SHP77 treated with DMSO at 0.1 percent for 48 hours (cell line): ENCODE measurements around the gene BABAM1.

Source experiments
- DNase-seq: peaks from one replicate; lab custom pipeline; 2025; lab: John Stamatoyannopoulos, UW

BABAM1 gene

DNA sequence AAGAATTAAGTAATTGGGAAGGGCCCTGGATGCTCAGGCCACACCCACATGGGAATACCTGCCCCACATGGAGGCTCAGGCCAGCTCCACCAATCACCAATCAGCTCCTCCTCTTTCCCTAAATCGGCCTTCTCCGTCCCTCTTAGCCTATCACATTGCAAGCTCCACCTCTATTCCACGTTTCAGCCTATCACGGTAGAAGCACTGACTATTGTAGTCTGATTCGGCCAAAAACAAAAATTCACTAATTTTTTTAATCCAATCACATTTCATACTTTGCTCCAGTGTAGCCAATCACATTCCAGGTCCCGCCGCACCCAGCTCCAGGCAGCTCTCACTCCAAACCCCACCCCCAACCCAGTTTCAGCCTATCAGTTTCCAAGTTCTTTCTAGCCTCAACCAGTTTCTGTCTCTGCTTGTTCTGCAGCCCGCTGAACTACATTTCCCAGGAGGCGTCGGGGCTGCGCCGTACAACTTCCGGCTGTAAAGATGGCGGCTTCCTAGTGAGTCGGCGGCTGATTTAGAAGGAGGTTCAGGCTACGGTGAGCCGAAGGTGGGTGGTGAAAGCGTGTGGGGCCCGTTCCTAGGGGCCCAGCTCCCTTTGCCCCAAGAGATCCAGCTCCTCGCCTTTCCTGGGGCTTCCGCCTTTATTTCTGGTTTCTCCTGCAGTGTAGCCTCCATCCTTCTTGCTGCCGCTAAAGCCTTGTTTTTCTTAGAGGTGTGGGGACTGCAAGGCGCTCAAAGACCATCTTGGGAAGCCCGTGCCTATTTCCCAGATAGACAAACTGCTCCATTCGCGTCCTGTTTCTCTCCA lies at the start of gene BABAM1:
Gene BABAM1 (plus strand): TSS at position 469 of the 814 bp plus-strand sequence. CDS start 1,364 bp downstream, outside the sequence.
- DNase-seq = peak; percentile 100

DNA sequence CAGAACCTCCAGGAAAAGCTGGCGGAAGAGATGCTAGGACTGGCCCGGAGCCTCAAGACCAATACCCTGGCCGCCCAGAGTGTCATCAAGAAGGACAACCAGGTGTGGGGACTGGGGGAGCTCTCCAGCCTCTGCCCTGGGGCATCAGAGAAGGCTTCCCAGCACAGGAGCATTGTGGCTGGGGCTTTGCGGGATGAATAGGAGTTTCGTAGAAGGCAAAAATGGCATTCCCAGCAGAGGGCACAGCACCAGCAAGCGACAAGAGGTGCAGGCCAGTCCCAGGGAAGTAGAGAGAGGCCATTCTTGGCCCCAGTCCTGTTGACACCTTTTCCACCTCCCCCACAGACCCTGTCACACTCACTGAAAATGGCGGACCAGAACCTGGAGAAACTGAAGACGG lies 48.0 kb upstream of the BABAM1 start:
- DNase-seq = no peak

DNA sequence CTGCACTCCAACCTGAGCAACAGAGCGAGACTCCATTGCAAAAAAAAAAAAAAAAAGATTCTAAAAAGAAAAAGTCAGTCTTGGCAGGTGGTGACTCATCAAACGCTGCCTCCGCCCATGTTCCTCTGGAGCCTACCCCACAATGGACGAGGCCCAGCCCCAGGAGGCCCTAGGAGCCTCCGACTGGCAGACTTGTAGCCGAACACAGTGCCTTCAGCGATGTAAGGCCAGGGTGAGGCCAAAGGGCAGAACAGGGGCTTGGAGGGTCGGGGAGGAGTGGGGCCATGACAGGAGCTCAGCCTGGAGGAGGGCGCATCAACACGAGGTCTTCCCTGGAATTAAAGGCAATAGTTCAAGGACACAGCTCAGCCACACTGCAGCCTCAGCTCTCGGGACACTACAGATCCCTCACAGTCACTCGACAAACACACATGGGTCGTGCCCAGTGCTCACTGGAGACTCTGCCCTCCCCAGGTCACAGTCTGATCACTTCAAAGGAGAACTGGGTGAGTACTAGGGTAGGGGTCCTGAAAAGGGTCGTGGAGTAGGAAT lies 47.0 kb upstream of the BABAM1 start:
- DNase-seq = no peak

DNA sequence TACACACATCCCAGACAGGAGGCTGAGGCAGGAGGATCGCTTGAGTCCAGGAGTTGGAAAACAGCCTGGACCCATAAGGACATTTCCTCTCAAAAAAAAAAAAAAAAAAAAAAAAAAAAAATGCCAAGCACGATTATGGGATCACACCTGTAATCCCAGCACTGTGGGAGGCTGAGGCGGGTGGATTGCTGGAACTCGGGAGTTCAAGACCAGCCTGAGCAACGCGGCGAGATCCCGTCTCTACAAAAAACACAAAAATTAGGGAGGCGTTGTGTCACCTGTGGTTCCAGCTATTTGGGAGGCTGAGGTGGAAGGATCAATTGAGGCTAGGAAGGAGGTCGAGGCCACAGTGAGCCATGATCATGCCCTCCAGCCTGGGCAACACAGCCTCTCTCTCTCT lies 42.2 kb upstream of the BABAM1 start:
- DNase-seq = no peak

DNA sequence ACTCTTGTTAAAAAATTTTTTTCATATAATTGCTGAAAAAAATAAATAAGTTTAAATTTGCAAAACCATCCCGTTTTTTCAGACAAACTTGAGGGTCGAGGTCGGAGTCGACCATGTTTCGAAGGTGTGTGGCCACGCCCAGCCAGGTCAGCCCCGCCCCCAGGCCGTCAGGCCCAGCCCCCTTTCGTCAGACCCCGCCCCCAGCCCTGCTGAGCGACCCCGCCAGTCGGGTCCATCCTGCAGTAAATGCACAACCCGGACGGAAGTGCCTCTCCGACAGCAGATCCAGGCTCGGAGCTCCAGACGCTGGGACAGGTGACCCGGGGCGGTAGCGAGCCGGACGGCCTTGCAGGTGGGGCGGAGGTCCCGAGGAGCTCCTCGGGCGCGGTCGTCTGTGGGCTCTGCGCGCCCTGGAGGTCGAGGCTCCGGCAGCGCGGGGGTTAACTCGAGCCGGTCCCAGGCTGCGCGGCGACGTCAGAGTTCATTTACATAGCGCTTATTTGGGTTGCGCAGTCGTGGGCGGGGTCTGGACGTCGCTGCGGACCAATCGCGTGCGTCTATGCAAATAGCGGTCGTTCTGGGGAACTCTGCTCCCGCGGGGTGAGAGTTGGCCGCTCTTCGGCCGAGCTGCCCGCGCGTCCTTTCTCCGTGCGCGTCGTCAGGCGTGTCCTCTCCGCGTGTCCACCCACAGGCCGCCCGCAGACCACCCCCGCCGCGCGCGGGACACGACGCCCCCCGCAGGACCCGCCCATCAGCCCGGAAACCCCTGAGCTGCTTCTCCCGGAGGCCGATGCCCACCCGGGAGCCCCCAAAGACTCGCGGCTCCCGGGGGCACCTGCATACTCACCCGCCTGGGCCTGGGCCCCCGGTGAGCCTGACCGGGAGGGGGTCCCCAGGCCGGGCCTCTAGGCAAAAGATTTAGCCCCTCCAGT lies 41.0 kb upstream of the BABAM1 start, which contains the start of gene OCEL1:
Gene OCEL1 (plus strand): TSS at position 225 of the 932 bp plus-strand sequence. CDS start 22 bp downstream, at position 247.
- peak; percentile 92 for DNase-seq

DNA sequence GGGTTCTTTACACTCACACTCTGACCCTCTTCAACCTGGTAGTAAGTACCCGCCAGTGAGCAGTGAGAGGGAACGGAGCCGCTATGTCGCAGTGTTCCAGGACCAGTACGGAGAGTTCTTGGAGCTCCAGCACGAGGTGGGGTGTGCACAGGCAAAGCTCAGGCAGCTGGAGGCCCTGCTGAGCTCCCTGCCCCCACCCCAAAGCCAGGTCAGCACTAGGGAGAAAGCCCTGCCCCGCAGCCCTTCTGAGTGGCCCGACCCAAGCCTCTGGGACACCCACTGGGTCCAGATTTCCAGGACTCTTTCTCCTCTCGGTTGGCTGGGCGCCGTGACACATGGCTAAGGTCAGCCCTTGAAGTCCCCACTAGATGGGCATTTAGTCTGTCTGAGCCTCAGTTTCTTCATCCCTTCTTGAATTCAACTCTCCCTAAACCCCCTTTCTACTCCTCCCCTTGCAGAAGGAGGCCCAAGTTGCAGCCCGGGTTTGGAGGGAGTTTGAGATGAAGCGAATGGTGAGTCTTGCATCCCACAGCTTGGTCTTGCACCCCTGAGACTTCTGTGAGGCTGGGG lies 39.4 kb upstream of the BABAM1 start:
- no peak for DNase-seq

- DNase-seq = no peak
Measured at GRCh38 chr19:17229890-17230289, 37.4 kb upstream of the BABAM1 start.

DNA sequence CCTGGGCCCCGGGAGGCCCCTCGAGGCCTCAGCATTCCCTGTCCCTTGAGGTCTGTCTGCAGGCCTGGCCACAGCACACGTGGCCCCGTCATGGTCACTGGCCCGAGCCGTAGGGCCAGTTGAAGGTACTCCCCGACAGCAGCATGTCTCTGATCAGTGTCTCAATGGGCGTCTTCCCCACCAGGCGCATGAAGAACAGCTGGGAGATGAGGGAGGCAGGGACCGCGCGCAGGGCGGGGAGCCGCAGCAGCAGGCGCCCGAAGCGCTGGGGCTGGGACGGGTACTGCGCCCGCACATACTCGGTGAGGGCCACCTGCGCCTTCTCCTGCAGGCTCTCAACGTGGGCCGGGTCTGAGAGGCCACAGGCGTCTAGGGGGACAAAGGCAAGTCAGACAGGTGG lies 35.0 kb upstream of the BABAM1 start:
- no peak for DNase-seq

DNA sequence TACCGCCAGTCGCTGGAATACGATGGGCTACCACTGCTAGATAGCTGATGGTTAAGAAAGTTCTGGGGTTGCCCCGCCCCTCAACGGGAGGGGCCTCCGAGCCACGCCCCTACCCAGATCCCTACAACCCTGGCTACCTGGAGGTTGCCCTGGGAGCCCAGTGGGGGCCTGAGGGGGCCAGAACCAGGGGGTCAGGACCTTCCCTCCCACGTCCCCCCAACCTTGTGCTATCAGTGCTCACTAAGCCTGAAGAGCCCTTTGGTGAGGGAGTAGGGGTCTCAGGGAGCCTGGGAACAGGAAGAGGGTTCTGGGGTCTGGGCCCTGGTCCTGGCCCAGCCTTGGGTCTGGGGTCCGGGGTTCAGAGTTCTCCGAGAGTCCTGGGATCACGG lies 32.3 kb upstream of the BABAM1 start:
- peak; percentile 24 for DNase-seq

GRCh38 chr19:17235300-17235970 lies 31.8 kb upstream of the BABAM1 start:
- peak; percentile 27 for DNase-seq

DNA sequence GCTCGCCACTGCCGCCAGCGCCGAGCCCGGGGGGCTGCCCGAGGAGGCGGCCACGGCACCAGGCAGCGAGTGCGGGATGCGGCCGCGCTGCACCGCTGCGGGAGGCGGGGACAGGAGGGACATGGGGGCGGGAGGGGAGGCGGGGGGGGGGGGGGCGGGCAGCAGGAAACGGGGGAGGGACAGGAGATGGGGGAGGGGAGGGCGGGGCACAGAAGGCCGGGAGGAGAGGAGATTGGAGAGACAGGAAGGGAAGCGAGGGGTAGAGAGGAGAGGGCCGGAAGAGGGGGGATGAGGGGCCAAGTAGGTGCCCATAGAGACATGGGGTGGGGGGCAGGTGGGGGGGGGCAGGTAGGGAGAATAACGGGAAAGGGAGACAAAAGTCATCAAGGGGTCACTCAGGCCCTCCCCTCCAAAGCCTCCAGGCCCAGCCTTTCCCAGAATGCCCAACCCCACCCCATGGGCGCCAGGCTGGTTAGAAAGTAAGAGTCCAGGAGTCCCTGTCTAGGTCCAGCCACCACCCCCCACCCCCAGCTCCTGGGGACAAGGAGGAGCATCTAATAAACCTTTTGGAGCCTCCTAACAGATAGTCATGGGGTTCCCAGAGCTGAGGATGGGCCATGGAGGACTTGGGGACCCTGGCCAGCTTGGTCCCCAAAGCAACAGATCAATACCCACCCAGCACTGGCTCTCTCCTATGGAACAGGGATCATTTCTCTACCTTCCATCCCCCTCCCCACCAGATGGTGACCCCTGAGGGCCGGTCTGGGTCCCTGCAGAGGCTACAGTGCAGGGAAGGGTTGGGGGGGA lies 31.1 kb upstream of the BABAM1 start:
- DNase-seq = peak; percentile 28

GRCh38 chr19:17236811-17237543 lies 30.3 kb upstream of the BABAM1 start:
- no peak for DNase-seq

DNA sequence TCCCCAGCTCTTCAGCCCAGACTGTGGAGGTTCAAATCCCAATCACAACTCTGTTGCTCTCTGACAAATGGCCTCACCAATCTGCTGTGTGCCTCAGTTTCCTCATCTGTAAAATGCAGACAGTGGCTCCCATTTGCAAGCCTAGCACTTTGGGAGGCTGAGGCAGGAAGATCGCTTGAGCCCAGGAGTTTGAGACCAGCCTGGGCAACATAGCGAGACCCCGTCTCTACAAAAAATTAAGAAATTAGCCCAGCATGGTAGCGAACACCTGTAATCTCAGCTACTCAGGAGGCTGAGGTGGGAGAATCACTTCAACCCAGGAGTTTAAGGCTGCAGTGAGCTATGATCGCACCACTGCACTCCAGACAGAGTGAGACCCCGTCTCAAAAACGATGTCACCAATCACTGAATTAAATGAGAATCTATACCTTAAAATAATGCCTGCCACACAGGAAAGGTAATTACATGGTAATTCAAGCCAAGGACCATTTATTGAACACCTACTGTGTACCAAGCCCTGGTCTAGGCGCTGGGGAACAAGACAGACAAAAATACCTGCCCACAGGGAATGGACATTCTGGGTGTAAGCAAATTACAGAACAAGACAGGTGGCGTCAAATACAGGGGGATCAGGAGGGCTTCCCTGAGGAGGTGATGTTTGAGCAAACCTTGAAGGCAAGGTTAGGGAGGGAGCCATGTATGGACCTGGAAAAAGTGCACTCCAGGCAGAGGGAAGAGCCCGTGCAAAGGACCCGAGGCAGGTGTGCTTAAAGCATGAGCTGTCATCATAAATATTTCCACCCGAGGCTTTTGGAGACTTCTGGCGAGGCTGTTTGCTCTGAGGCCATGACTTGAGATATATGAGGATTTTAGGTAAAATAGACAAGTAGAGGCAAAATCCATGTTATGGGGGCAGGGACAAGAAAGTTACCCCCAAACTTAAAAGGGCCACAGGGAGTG lies 29.2 kb upstream of the BABAM1 start:
- DNase-seq = no peak

- no peak for DNase-seq
Measured at GRCh38 chr19:17240062-17240752, 27.0 kb upstream of the BABAM1 start.

- DNase-seq = no peak
Measured at GRCh38 chr19:17240826-17241399, 26.3 kb upstream of the BABAM1 start.

DNA sequence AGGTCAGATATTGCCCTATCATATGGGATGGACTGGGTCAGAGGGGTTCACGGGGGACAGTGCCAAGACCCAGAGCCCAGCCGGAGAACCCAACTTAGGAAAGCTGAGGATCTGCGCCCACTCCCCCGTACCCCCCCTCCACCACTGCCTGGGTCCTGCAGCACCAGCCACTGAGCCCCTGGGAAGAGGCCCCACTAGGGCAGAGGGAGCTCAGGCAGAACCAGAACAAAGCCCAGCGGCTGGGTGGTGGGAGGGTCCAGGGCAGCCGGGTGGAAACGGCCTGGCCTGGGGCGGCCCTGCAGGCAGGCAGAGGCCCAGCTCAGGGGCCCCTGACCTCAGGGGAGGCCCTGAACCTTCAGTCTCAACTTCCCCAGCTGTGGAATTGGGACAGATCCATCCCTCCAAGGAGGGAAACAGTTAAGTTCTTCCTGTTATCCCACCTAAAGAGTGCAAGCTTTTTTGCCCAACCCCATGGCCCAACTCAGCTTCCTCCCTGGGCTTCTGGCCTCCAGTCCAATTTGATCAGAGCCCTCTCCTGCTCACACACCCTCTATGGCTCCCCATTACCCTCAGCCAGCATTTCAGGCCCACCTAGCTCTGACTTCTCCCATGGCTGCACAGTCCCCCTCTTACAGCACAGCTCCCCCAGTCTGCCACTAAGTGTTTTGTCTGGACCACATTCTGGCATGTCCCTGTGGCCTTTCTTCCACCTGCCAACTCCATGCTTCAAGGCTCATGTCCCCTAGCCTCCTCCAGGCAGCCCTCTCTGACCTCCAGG lies 24.6 kb upstream of the BABAM1 start:
- DNase-seq = no peak

GRCh38 chr19:17243211-17243829 lies 23.9 kb upstream of the BABAM1 start:
- DNase-seq = no peak
